PC-3 (cell line): ENCODE results near the gene DNAJC25.

Experiments
- EZH2 ChIP-seq: fragments of 300-600 bp; sonication (generic); IDR thresholded peaks from one replicate; pipeline ENCODE4 v1.6.1; 2017; ENCODE audit warnings: antibody characterized with exemption, mild to moderate bottlenecking, low read length; ENCODE audit not compliant: unreplicated experiment
- EZH2phosphoT487 ChIP-seq: fragments of 300-600 bp; sonication (generic); IDR thresholded peaks from 2 replicates; pipeline ENCODE4 v1.6.1; 2018; ENCODE audit warnings: mild to moderate bottlenecking, antibody characterized with exemption, low read length, borderline replicate concordance
- TF ChIP-seq, protein P1 (sequence below): fragments of 300-600 bp; sonication (generic); conservative IDR thresholded peaks from 2 replicates; pipeline ENCODE4 v1.5.1; 2017; ENCODE audit warnings: antibody characterized with exemption, low read depth, mild to moderate bottlenecking, low read length

DNA sequence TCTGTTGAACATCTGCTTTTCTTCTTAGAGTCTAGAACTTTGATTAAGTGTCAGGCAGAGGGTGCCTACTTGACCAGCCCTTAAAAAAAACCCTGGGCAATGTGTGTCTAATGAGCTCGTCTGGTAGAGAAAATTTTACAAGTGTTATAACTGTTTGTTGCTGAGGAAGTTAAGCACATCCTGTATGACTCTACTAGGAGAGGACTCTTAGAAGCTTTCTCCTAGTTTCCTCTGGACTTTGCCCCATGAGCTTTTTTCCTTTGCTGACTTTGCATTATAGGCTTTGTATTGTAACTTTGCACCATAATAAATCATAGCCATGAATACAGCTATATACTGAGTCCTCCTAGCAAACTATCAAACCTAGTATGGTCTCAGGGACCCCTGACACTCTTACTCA, 69.6 kb downstream of the DNAJC25 start:
- TF ChIP-seq, protein P1, sequence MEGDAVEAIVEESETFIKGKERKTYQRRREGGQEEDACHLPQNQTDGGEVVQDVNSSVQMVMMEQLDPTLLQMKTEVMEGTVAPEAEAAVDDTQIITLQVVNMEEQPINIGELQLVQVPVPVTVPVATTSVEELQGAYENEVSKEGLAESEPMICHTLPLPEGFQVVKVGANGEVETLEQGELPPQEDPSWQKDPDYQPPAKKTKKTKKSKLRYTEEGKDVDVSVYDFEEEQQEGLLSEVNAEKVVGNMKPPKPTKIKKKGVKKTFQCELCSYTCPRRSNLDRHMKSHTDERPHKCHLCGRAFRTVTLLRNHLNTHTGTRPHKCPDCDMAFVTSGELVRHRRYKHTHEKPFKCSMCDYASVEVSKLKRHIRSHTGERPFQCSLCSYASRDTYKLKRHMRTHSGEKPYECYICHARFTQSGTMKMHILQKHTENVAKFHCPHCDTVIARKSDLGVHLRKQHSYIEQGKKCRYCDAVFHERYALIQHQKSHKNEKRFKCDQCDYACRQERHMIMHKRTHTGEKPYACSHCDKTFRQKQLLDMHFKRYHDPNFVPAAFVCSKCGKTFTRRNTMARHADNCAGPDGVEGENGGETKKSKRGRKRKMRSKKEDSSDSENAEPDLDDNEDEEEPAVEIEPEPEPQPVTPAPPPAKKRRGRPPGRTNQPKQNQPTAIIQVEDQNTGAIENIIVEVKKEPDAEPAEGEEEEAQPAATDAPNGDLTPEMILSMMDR = no peak
- TF ChIP-seq EZH2 (no peak), EZH2phosphoT487 (no peak)
